Limb (tissue), 2 donors: ENCODE measurements around the gene GSX1.

Experiments
- DNase-seq, 2 donors: peaks; one replicate each; pipeline ENCODE4 v3.0.0-alpha.2; 2016; ENCODE audit errors: extremely low spot score in 2 of 2

Gene GSX1

GRCh38 chr13:27826379-27827353 lies 34.4 kb downstream of the GSX1 start:
- peak; percentile 78 to 91 for DNase-seq

DNA sequence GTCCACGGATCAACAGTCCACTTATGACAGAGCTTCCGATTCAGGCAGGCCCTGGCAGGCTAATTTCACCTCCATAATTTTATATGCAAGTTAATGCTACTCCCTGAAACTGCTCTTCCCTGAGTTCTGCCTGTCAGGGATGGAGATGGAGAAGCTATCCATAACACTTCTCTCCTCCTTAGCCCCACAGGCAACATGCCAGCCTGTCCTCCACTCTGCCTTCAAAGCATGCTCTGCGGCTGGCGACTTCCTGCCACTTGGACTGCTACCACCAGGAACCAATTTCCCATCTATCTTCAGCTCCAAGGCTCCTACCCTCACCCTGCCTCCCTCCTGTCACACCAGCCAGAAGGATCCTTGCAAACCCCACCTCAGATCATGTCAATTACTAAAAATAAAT lies 35.4 kb downstream of the GSX1 start:
- DNase-seq = no peak

DNA sequence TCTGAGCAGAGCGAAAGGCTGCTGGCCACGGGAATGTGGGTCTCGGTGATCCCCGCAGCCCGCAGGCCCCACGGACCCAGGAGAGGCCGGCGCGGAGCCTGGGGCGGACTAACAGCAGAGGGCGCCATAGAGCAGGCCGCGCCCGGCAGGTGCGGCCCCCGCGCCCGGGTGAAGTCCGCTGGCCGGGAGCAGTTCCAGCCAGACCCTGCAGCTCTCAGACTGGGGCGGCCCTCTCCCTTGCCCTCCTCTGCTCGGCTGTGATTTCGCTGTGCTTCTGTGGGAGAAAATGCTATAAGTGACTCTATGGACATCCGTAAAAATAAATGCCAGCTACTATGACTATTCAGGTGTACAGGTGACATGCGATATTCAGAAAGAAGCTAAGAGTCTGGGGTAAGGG lies 37.7 kb downstream of the GSX1 start:
- peak; percentile 25 to 76 for DNase-seq

DNA sequence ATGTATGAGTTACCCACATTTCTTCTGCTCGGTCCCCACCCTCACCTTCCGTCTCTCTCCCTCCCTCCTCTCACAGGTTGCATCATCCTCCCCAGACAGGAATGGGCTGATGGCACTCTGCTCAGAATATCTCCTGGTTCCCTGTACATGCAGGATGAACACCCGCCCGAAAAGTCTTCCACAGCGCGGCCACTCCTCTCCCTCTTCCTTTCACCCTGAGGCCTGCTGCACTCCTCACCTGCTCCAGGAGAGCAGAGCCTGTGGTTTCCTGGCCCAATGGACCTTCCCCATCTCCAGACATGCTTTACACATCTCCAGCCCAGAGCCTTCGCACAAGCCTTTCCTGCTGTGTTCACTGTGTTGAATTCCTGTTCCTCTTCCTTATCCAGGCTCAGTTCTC lies 40.9 kb downstream of the GSX1 start:
- no peak for DNase-seq

DNA sequence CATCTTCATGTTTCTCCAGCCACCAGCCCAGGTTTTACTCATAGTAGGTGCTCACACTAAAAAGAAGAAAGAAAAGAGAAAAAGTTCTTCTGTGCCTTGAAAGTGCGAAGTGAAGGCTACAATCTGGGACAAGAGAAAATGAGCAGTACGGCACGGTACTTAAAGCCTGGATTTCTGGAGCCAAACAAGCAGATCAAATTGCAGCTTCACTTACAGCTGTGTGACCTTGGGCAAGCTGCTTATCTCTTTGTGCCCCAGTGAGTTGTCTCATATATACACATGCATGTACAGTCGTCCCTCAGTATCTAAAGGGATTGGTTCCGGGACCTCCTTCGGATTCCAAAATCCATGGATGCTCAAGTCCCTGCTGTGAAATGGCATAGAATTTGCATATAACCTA lies 41.8 kb downstream of the GSX1 start:
- DNase-seq = no peak

GRCh38 chr13:27835799-27836198 lies 43.5 kb downstream of the GSX1 start:
- DNase-seq = no peak

- no peak for DNase-seq
Observed at GRCh38 chr13:27839809-27840467, 47.7 kb downstream of the GSX1 start.

GRCh38 chr13:27842571-27842970 lies 50.3 kb downstream of the GSX1 start:
- no peak for DNase-seq
